MCF 10A (cell line): ENCODE measurements around the gene SIGLEC8. TPM values are rescaled to one million over a fixed set of nuclear protein-coding genes. Genes with fewer than 3 reads are reported as not detected.

Experiments used
- BruUV-seq: library from RNA; stranded (reverse); fragments of 400-500 nt; replicated peaks from 2 replicates; lab custom pipeline; 2021; lab: Mats Ljungman, UMichigan
- CTCF ChIA-PET: fragments of 300-600 bp; sonication (Branson Sonifier 250); formaldehyde crosslinking; extraction: SDS; loops from one replicate; lab custom pipeline; 2021; ENCODE audit warnings: antibody characterized with exemption, inconsistent platforms; lab: Yijun Ruan, JAX
- POLR2A ChIA-PET: fragments of 300-600, 350-650 bp; sonication (Branson Sonifier 250); formaldehyde crosslinking; extraction: SDS; loops from one replicate; lab custom pipeline; 2020; ENCODE audit warnings: antibody characterized with exemption, inconsistent platforms; lab: Yijun Ruan, JAX
- DNase-seq: peaks from one replicate; pipeline ENCODE4 v3.0.0-alpha.2; 2018; ENCODE audit not compliant: unreplicated experiment
- H3K27ac Mint-ChIP-seq: one replicate; pipeline ENCODE4 v1.8.0; 2022; ENCODE audit warnings: mild to moderate bottlenecking, low read depth, mixed read lengths; ENCODE audit not compliant: unreplicated experiment
- H3K27me3 Mint-ChIP-seq: one replicate; pipeline ENCODE4 v1.8.0; 2022; ENCODE audit warnings: mixed read lengths; ENCODE audit not compliant: insufficient read depth, unreplicated experiment
- H3K36me3 Mint-ChIP-seq: one replicate; pipeline ENCODE4 v1.8.0; 2022; ENCODE audit warnings: mild to moderate bottlenecking, moderate library complexity, mixed read lengths; ENCODE audit not compliant: insufficient read depth, unreplicated experiment
- H3K4me1 Mint-ChIP-seq: one replicate; pipeline ENCODE4 v1.8.0; 2022; ENCODE audit warnings: mixed read lengths; ENCODE audit not compliant: insufficient read depth, unreplicated experiment
- H3K4me3 Mint-ChIP-seq: one replicate; pipeline ENCODE4 v1.8.0; 2022; ENCODE audit warnings: mild to moderate bottlenecking, moderate library complexity, mixed read lengths; ENCODE audit not compliant: unreplicated experiment
- H3K9me3 Mint-ChIP-seq: one replicate; pipeline ENCODE4 v1.8.0; 2022; ENCODE audit warnings: mixed read lengths; ENCODE audit not compliant: unreplicated experiment
- CTCF ChIP-seq: fragments of 200-600 bp; IDR thresholded peaks from one replicate; pipeline ENCODE4 v1.8.0; 2022; ENCODE audit warnings: antibody characterized with exemption, mild to moderate bottlenecking; ENCODE audit not compliant: unreplicated experiment
- intact Hi-C: fragments of 100-400 bp; cut with micrococcal nuclease; formaldehyde crosslinking; loops from 2 replicates; pipeline ENCODE4 v1.14.1; 2022
- total RNA-seq: library from RNA; stranded (reverse); gene quantifications from 2 replicates; pipeline ENCODE4 v1.2.3, GENCODE V29; 2022

Gene SIGLEC8
- total RNA-seq, 1 experiment from 2014 or later = not detected

GRCh38 chr19:51479531-51480331, 21.5 kb upstream of the SIGLEC8 start:
- DNase-seq = no peak
- Mint-ChIP-seq H3K36me3 (no peaks in the 10 kb centered on the region), H3K4me1 (no peaks in the 10 kb centered on the region), H3K27me3 (no peaks in the 10 kb centered on the region), H3K27ac (no peak overlapping the region), H3K9me3 (peaks cover 29% of the 10 kb centered on the region), H3K4me3 (no peak overlapping the region)
- intact Hi-C loops = no loop called here
- ChIA-PET POLR2A (interaction anchor here (0.9 kb wide), 1 partner anchor 91 kb away, joined by 3 read pairs; the partner anchor contains the start of gene ZNF175), CTCF (no interaction called here)
- no peak for TF ChIP-seq CTCF
- no TSS peak for BruUV-seq

GRCh38 chr19:51478381-51479234, 20.4 kb upstream of the SIGLEC8 start, which contains the start of gene CEACAM18:
CEACAM18 (plus strand) TSS chr19:51478539.
- Mint-ChIP-seq H3K36me3 (no peaks in the 10 kb centered on the region), H3K27ac (no peak within 1 kb of the TSS), H3K4me3 (no peak within 1 kb of the TSS), H3K9me3 (peaks cover 29% of the 10 kb centered on the region), H3K4me1 (no peaks in the 10 kb centered on the region), H3K27me3 (no peaks in the 10 kb centered on the region)
- ChIA-PET POLR2A (no interaction called here), CTCF (interaction anchor here (0.6 kb wide), 1 partner anchor 36 kb away, joined by 3 read pairs; no protein-coding TSS in a partner anchor)
- intact Hi-C loops = no loop called here
- no TSS peak for BruUV-seq
- TF ChIP-seq CTCF = no peak
- DNase-seq = no peak

- POLR2A ChIA-PET = no interaction called here
- Mint-ChIP-seq H3K9me3 (peaks cover 29% of the 10 kb centered on the region), H3K36me3 (no peaks in the 10 kb centered on the region), H3K27ac (no peak overlapping the region), H3K27me3 (no peaks in the 10 kb centered on the region), H3K4me1 (no peaks in the 10 kb centered on the region), H3K4me3 (no peak overlapping the region)
- no TSS peak for BruUV-seq
- intact Hi-C loops = no loop called here
- DNase-seq = no peak
- CTCF ChIA-PET = interaction anchor here (0.6 kb wide), 2 partner anchors 177 to 232 kb away, joined by 3 read pairs; no protein-coding TSS in a partner anchor
- TF ChIP-seq CTCF = no peak
These were observed 19.1 kb upstream of the SIGLEC8 start for GRCh38 chr19:51477344-51477743.

- H3K27me3 Mint-ChIP-seq = no peaks in the 10 kb centered on the region
- POLR2A ChIA-PET = no interaction called here
- H3K36me3 Mint-ChIP-seq = no peaks in the 10 kb centered on the region
- H3K4me3 Mint-ChIP-seq = no peak overlapping the region
- peaks cover 29% of the 10 kb centered on the region for H3K9me3 Mint-ChIP-seq
- TF ChIP-seq CTCF = no peak
- CTCF ChIA-PET = interaction anchor here (0.7 to 6.4 kb wide), 3 partner anchors 12 to 184 kb away, joined by 3 to 66 read pairs (median 3); no protein-coding TSS in a partner anchor
- no peak overlapping the region for H3K27ac Mint-ChIP-seq
- BruUV-seq = no TSS peak
- no peak for DNase-seq
- intact Hi-C loops = no loop called here
- no peaks in the 10 kb centered on the region for H3K4me1 Mint-ChIP-seq
These were observed 17.9 kb upstream of the SIGLEC8 start for GRCh38 chr19:51476164-51476563.
